ENCODE data around the gene OSGEP. TPM values are rescaled to one million over a fixed set of nuclear protein-coding genes. Genes with fewer than 3 reads are reported as not detected.

The OSGEP gene
- total RNA-seq, 2 experiments from 2014 or later, result 76.6 to 86.6 TPM

GRCh38 chr14:20486684-20487395 is 32.2 kb upstream of the OSGEP start:
- intact Hi-C loops (cut with micrococcal nuclease; ENCODE audit: unreplicated experiment), result no loop called here
- TF ChIP-seq CTCF (conservative IDR thresholded peaks at IDR 0.05; ENCODE audit: low read length), result no peak
- TF ChIP-seq EZH2phosphoT487 (IDR thresholded peaks at IDR 0.05; ENCODE audit: borderline replicate concordance, low read depth, low read length), result no peak
- no peak overlapping the region for H2AFZ ChIP-seq (ENCODE audit: low read length)
- no peaks in the 10 kb centered on the region for H4K20me1 ChIP-seq (ENCODE audit: insufficient read depth, low read length)
- H3K9me3 ChIP-seq (ENCODE audit: low read length), result no peaks in the 10 kb centered on the region
- H3K79me2 ChIP-seq (ENCODE audit: insufficient read depth, low read depth, low read length), result no peaks in the 10 kb centered on the region
- ChIA-PET CTCF (ENCODE audit: unreplicated experiment) (no interaction called here), POLR2A (interaction anchor here (0.5 to 1.3 kb wide), 3 partner anchors 8 to 179 kb away, joined by 3 to 5 read pairs (median 3); no protein-coding TSS in a partner anchor)
- H3K4me1 ChIP-seq (ENCODE audit: insufficient read depth, low read length, poor library complexity, severe bottlenecking), result no peaks in the 10 kb centered on the region
- H3K4me2 ChIP-seq (ENCODE audit: low read length), result no peak overlapping the region
- H3K27ac ChIP-seq (ENCODE audit: low read depth, low read length, poor library complexity, severe bottlenecking), result no peak overlapping the region
- BruUV-seq (replicated peaks), result no TSS peak
- H3K4me3 ChIP-seq (ENCODE audit: low read depth, low read length, poor library complexity, severe bottlenecking), result no peak overlapping the region
- DNase-seq (ENCODE audit: low spot score), result no peak
- no peaks in the 10 kb centered on the region for H3K36me3 ChIP-seq (ENCODE audit: insufficient read depth, low read length)
- H3K9me2 ChIP-seq (ENCODE audit: insufficient read depth, low read length), result no peaks in the 10 kb centered on the region

GRCh38 chr14:20485900-20486299 is 31.3 kb upstream of the OSGEP start:
- no peak for TF ChIP-seq EZH2phosphoT487 (IDR thresholded peaks at IDR 0.05; ENCODE audit: borderline replicate concordance, low read depth, low read length)
- TF ChIP-seq CTCF (conservative IDR thresholded peaks at IDR 0.05; ENCODE audit: low read length), result no peak
- H3K79me2 ChIP-seq (ENCODE audit: insufficient read depth, low read depth, low read length), result no peaks in the 10 kb centered on the region
- H3K4me2 ChIP-seq (ENCODE audit: low read length), result no peak overlapping the region
- POLR2A ChIA-PET, result no interaction called here
- BruUV-seq (replicated peaks), result no TSS peak
- H2AFZ ChIP-seq (ENCODE audit: low read length), result no peak overlapping the region
- no peak overlapping the region for H3K27ac ChIP-seq (ENCODE audit: low read depth, low read length, poor library complexity, severe bottlenecking)
- intact Hi-C loops (cut with micrococcal nuclease; ENCODE audit: unreplicated experiment), result no loop called here
- DNase-seq (ENCODE audit: low spot score), result no peak
- no peaks in the 10 kb centered on the region for H3K36me3 ChIP-seq (ENCODE audit: insufficient read depth, low read length)
- no peaks in the 10 kb centered on the region for H3K9me3 ChIP-seq (ENCODE audit: low read length)
- CTCF ChIA-PET (ENCODE audit: unreplicated experiment), result no interaction called here
- H3K4me1 ChIP-seq (ENCODE audit: insufficient read depth, low read length, poor library complexity, severe bottlenecking), result no peaks in the 10 kb centered on the region
- no peak overlapping the region for H3K4me3 ChIP-seq (ENCODE audit: low read depth, low read length, poor library complexity, severe bottlenecking)
- H3K9me2 ChIP-seq (ENCODE audit: insufficient read depth, low read length), result no peaks in the 10 kb centered on the region
- H4K20me1 ChIP-seq (ENCODE audit: insufficient read depth, low read length), result no peaks in the 10 kb centered on the region

GRCh38 chr14:20482382-20482781 is 27.8 kb upstream of the OSGEP start:
- DNase-seq (ENCODE audit: low spot score), result no peak
- H4K20me1 ChIP-seq (ENCODE audit: insufficient read depth, low read length), result peaks cover 3% of the 10 kb centered on the region; the same call in 1 of the 2 replicates
- no peak overlapping the region for H3K4me3 ChIP-seq (ENCODE audit: low read depth, low read length, poor library complexity, severe bottlenecking)
- H3K27ac ChIP-seq (ENCODE audit: low read depth, low read length, poor library complexity, severe bottlenecking), result no peak overlapping the region
- ChIA-PET CTCF (ENCODE audit: unreplicated experiment) (no interaction called here), POLR2A (interaction anchor here (0.9 to 2.4 kb wide), 3 partner anchors 9 to 132 kb away, joined by 3 to 13 read pairs (median 3); partner anchors contain the start of gene PNP)
- H3K79me2 ChIP-seq (ENCODE audit: insufficient read depth, low read depth, low read length), result no peaks in the 10 kb centered on the region
- no TSS peak for BruUV-seq (replicated peaks)
- no peaks in the 10 kb centered on the region for H3K9me2 ChIP-seq (ENCODE audit: insufficient read depth, low read length)
- peaks cover 5% of the 10 kb centered on the region for H3K4me1 ChIP-seq (ENCODE audit: insufficient read depth, low read length, poor library complexity, severe bottlenecking)
- H2AFZ ChIP-seq (ENCODE audit: low read length), result no peak overlapping the region
- no peak overlapping the region for H3K4me2 ChIP-seq (ENCODE audit: low read length)
- TF ChIP-seq CTCF (conservative IDR thresholded peaks at IDR 0.05; ENCODE audit: low read length), result no peak
- no peak for TF ChIP-seq EZH2phosphoT487 (IDR thresholded peaks at IDR 0.05; ENCODE audit: borderline replicate concordance, low read depth, low read length)
- H3K36me3 ChIP-seq (ENCODE audit: insufficient read depth, low read length), result peaks cover 31% of the 10 kb centered on the region
- intact Hi-C loops (cut with micrococcal nuclease; ENCODE audit: unreplicated experiment), result no loop called here
- no peaks in the 10 kb centered on the region for H3K9me3 ChIP-seq (ENCODE audit: low read length)
